Activated CD4-positive, alpha-beta T cell treated with anti-CD3 and anti-CD28 coated beads, Interleukin-2, amount 50 U/mL, for 4 hours (primary cell): ENCODE results near the gene FAM81A.
"Not testable (repeated sequence)": the region's sequence is repeated elsewhere in the genome, so short reads cannot be mapped to it uniquely, and the experiment has no call there.

Source experiments
- DNase-seq, 2 experiments: peaks; one replicate each; pipeline ENCODE4 v3.0.0-alpha.2; 2020

FAM81A gene

DNA sequence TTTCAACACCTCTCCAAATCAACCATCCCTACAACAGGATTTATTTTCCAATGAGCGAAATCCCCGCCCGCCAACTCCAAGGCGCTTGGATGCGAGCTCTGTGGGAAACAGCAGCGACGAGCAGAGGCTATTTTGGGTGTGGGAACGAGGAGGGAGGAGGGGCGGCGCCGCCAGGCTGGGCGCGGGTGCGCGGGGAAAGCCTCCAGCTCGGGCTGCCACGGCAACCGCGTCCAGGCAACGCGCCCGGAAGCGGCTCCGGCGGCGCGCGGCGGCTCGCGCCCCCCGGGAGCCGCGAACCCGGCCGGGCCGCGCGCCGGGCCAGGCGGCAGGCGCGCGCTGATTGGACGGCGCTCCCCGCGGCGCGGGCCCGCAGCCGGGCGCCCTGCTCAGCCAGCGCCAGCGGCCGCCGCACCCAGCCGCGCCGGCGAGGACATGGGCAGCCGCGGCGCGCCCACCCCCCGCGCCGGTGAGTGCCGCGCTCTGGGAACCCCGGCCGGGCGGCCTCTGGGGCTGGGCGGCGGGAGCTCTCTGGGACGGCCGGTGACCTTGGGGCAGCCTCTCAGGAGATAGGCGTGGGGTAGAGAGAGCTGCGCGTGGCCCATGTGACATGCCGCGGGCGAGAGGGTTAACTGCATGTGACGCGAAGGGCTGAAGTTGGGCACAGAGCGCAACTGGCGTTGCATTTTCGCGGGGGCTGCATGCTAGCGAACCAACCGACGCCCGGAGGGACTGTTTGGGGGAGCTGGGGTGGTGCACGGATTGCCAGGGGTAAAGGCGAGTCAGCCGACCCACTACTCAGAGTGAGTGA, at the start of gene FAM81A:
Gene FAM81A, plus strand, starts transcription at position 370 of the 808 bp plus-strand sequence. CDS start 20,441 bp downstream, outside the sequence.
- no peak for DNase-seq

DNA sequence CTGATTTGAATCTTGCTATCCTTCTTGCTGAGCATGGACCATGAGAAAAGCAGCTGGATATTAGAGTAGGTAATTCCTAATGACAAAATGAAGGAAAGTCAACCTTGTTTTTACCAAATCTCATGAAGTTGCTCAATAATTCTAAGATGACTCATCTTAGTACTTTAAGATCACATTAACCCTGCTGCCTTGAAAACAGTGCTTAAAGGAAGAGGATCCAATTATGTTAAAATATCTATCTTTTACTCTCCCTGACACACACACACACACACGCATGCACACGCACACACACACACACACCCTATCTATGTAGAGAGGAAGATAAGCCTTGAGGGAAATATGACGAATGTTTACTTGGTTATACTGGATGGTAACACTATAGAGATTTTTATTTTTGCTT, 49.3 kb upstream of the FAM81A start:
- DNase-seq, result no peak

DNA sequence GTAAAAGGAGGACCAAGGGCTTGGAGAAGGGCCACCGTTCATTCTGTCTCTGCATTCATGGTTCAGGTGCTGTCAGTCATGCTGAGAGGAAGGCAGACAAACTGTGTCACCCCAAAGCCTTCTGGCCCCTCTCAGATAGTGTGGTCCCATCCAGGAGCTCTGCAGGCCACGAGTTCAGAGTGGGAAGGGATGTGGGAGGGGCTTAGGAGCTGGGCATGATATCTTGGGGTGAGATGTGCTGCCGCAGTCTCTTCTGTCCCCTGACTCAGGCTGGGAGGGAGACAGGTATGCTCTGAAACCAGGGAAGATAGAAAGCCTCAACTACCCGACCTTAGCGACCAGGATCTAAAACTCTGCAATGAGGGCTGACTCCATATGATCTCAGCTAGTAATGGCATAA, 45.7 kb upstream of the FAM81A start:
- DNase-seq, result no peak

DNA sequence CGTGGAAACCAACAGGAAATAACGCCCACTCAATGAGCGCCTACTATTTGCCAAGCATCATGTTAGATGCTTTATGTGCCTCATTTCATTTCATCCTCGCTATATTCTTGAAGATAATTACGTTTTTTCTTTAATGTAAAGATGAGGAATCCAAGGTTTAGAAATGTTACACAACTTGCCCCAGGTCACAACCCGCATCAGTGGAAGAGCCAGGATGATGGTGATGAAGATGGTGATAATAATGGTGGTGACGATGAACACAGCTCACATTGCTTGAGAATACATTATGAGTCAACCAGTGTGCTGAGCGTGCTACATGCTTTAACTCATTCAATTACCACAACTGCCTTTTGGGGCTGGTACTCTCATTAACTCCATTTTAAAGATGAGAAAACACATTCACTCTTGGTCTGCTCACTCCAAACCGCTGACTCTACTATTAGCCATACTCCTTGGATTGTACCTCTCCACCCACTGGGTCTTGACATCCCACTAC, 43.8 kb upstream of the FAM81A start:
- no peak for DNase-seq

DNA sequence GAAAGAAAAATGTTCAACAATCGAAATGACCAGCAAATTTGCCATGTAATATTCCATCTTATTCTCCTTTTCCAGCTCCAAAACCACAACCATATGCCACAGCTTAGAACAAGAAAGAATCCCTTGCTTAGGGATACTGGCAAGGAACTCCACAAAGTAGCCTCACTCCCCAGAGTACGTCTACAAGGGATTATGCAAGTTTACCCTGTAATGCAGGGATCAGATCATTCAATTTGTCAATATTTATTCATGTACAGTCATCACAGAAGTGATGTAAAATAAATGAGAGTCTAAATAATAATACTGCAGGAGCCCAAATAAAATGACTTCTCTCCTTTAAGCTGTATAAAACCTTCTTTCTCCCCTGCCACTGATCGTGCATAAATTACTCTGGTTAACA, 41.8 kb upstream of the FAM81A start:
- no peak for DNase-seq

DNA sequence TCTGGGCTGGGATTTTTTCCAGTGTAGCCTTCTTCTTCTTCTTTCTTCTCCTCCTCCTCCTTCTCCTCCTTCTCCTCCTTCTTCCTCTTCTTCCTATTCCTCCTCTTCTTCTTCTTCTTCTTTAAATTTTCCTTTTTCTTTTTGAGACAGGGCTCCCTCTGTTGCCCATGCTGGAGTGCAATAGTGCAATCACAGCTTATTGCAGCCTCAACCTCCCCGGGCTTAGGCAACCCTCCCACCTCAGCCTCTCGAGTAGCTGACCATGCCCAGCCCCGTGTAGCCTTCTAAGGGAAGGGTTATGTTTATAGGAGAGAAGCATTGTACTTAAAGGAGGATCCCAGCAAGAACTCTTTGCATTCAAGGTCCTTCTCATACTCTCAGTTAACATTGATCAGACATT, 41.3 kb upstream of the FAM81A start:
- no peak for DNase-seq

DNA sequence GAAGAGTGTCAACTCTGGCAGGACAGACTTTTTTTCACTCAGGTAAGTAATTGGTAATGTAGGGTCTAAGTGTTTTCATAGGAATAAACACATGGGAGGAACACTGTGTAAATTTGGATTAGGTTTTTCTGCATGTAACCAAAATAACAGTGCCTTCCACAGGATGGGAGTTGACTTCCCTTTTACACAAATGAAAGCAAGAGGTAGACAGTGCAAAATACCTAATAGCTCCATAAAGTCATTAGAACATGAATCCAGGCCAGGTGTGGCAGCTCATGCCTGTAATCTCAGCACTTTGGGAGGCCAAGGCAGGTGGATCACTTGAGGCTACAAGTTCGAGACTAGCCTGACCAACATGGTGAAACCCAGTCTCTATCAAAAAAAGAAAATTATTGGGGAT, 39.8 kb upstream of the FAM81A start:
- DNase-seq, result no peak

DNA sequence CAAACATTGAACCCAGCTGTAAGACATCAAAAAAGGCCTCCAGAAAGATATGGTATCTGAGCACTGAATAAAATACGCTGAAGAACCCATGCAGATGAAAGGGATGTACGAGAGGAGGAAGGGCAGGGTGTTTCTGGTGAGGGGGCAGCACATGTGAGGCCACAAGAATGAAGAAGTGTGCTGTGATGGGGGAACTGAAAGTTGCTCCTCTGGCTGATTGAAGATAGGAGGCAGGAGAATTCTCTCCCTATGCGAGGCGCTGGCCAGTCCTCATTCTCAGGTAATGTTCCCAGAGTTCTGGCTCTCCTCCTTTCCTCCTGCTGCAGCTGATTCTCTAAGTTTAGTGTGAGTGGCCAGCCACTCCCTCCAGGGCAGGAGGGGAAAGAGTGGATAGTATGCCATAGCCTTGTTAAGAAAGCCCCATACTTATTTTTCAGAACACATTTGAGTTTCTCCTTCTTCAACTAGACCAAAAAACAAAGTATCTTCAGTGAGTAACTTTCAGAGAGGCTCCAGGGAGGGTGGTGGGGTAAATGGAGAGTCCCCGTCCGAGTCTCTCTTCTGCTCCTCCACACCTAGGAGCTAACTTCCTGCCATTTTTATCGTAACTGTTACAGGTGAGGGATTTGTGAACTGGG, 38.4 kb upstream of the FAM81A start:
- DNase-seq, result no peak

DNA sequence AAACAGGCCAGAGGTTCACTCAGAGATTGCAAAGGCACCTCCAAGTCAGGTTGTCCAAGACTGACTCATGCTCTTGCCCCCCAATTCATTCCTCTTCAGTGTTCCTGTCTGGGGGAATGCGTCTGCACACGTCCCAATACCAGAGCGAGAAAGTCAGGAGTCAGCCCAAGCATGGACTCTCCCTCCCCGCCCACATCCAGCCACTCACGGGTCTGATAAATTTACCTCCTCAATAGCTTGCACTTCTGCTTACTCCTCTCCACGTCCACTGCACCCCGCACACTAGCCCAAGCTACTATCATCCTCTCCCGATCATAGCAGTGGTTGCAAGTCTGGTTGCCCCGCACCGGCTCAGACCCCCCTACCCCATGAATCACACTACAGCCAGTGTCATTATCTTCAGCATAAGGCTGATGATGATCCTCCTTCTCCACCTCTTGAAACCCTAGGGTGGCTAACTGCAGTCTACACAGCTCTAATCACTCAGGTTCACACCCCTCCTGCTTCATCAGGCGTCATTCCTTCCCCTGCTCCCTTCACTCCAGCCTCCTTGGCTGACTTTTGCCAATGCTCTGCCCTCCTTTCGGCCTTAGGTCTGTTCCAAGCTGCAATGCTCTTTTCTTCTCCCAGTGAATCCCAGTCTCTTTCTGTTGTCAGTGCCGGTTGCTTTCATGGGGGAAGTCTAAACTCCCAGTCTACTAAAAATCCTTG, 37.7 kb upstream of the FAM81A start:
- no peak for DNase-seq

DNA sequence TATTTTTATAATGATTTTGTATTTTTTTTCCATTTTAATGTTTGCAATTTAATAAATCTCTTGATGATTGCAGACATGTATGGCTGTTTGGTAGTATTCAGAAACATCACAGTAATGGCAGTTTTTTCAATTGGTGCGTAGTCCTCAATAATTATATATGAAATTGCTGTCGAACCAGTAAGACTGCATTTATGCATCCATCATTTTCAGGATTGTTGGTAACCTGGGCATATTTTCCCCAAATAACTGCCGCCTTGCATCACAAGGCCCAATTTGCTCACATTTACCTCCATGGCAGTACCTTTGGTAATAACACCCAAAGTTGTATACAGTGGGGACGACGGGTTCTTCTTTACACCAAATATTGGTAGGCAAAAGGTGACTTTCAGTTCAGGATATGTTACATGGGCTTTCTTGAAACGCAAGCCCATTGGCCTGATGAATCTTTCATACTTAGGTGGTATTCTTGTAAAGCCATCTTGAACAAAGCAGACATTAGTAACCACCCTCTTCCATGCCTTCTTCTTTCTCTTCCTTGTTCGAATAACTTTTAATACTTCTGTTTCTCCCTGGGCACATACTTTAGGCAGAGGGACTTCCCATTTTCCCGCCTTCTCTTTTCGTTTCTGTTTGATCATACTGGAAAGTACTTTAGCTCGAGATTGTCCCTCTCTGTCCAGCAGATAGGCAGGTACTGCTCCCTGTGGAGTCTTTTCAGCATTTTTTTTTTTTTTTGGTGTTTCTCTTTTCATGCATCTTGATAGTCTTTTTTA, 36.7 kb upstream of the FAM81A start:
- not testable (repeated sequence) for DNase-seq

DNA sequence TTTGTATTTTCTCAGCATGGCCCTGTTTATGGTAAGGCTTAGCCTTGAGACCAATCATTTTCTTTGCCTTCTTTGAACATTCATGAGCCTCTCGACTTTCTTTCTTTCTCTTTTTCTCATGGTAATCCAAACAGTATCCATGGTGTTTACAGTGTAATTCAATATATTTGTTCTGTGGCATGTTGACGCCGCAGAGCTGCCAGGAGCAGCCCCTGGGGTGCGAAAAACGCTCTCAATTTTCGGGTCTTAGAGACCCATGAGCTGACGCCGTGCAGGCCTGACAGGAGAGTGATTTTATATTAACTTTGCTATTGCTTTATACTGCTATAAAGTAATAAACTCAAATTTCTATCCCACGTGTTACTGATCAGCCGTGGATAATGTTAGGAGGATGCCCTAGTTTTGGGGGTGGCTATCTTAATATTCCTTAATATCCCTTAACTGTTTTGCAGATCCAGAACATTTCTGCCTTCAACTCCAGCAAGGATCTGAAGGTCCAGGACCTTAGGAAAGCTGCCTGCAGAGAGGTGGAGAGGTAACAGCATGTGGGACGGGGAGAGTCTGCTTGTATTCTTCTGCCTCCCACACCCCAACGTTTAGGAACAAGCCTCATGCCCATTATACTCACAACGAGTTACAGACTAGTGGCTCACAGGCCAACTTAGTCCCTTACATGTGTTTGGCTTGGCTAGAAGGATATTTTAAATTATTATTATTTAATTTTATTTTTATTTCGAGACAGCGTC, 36.0 kb upstream of the FAM81A start:
- DNase-seq, result no peak

DNA sequence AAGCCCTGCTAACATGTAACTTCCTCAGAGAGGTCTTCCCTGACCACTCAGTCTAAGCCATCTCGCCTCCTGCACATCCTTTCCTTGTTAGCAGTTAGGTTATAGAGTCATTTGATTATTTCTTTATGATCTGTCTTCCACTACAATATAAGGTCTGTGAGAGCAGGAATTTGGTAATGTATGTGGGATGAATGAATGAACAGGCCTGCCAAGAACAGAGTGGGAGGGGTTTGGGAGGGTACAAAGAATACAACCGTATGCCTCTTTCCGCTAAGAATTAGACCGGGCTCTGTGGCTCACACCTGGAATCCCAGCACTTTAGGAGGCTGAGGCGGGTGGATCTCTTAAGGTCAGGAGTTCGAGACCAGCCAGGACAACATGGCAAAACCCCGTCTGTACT, 32.9 kb upstream of the FAM81A start:
- DNase-seq, result no peak

DNA sequence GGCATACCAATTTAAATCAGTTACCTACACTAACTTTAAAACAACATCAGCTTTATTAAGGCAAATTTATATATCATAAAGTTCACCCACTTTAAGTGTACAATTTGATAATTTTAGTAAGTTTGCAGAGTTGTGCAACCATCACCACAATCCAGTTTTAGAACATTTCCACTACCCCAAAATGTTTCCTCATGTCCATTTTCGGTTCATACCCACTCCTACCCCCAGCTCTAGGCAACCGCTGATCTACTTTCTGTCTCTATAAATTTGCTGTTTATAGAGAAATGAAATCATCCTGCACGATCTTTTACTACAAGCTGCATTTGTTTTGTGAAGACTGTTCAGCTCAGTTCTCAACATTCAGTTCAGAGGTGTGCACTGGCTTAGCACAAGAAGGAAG, 31.5 kb upstream of the FAM81A start:
- DNase-seq, result no peak

DNA sequence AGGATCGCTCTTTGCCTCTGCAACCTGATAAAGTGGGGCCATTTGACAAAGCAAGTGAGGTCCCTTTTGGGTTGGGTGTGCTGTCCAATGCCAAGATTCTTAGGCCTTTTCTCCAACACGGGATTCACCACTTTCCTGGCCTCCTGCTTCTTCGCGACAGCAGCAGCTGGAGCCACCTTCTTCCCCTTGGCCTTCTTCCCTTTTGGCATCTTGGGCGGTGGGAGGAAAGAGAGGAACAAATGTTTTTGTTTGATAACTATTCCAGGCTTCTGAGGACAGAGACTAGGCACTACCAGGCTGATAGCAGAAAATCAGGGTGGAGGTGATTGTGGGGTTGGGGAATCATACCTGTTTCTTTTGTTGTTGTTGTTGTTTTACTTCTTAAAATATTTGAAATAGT, 30.0 kb upstream of the FAM81A start:
- DNase-seq, result no peak

DNA sequence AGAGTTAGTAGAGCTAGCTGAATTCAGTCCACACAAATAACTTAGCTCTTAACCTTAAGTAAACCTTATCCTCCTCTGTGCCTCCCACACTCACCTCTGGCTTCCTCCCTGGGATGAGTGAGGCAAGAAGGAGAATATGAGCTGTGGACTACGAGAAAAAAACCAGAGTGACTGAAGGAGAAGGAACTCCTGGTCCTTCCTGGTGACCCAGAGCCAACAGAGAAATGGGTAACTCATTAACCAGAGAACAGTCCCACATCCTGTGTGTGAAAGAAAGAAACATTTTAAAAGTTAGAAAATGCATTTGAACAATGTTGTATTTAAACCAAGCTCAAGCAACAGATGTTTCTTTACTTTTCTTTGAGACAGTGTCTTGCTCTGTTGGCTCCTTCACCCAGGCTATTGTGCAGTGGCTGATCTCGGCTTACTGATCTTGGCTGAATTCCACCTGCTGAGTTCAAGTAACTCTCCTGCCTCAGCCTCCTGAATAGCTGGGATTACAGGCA, 27.5 kb upstream of the FAM81A start:
- DNase-seq, result no peak

DNA sequence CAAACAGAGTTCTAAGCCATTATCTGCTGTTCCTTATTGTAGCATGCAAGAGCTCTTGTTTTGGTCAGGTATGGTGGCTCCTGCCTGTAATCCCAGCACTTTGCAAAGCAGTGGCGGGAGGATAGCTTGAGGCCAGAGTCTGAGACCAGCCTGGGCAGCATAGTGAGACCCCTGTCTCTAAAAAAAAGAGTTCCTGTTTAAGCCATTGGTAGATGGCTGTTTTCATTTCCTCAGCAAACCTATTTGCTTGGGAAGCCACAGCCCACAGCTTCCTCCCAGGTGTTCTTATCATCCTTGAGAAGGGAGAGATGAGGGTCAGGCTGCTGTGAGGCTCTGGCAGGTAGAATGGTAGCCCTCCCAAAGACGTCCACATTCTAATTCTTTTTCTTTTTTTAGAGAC, 24.4 kb upstream of the FAM81A start:
- no peak for DNase-seq

DNA sequence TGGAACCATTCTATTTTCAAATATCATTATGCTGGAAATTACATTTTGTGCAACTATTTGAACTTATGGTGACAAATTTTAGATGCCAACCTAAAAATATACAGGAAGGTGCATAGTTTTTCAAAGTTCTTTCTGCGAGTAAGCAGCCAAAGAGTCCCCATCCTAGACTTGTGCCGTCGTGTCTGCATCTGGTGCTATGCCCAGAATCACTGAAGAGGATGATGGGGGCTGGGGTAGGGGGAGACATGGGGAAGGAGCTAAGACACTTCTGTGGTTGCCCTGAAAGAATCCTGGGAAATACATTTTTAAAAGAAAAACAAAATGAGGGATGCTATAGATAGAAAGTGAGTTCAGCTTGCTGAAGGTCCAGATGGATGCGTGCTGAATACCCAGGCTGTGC, 21.2 kb upstream of the FAM81A start:
- no peak for DNase-seq

DNA sequence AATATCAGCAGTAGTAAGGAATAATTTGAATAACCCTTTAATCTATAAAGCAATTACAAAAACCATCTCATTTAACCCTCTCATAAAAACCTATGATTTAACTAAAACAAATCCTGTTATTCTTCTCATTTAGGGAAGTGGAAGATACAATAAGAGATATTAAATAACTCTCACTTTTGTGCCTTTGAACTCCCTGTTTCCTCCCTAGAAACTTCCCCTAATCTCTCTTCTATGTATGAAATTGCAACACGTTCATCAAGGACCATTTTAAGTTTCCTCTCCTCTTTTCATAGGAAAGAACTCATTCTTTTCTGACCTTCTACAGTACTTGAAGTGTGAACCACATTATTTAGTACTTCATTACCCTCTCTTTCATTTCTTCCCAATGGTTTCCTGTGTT, 18.8 kb upstream of the FAM81A start:
- no peak for DNase-seq

DNA sequence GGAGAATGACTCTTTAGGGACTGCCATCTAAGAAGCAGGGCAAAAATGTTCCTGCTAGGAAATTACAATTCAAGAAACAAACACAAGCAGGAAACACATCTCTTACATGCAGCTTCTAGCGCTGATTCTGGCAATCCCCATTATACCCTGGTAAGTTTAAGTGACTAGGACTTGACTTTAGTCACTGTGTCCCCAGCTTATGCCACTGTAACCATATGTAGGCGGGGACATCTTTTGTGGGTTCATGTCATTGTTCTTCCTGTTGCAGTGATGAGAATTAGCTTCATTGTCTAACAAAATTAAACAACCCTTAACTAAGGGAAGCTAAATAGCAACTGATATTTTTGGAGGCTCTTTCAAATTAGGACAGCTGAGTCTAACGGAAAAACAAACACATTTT, 17.9 kb upstream of the FAM81A start:
- no peak for DNase-seq

DNA sequence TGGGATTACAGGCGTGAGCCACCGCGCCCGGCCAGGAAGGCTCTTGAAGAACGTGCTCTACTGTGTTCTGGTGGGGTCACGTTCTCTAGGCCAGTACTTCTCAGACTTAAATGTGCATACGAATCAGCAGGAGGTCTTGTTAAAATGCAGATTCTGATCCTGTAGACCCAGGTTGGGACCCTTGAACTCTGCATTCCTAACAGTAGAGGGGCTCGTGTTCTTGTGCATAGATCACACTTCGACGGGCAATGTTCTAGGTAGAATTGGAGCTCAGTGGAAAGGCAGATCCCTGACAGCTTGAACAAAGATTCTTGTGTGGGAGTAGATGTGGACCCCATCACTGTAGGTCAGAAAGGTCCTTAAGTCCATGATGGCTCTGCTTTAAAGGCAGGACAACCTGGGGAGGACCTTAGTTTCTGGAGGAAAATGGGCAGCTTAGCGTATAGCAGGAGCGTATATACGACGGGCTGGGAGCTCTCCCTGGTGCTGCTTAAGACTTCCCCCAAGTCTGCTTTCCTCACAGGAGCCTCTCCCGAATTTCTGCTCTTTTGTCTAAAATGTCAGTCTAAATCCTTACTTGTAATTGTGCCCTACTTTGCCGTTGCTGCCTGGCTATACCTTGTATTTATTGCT, 16.9 kb upstream of the FAM81A start:
- no peak for DNase-seq

DNA sequence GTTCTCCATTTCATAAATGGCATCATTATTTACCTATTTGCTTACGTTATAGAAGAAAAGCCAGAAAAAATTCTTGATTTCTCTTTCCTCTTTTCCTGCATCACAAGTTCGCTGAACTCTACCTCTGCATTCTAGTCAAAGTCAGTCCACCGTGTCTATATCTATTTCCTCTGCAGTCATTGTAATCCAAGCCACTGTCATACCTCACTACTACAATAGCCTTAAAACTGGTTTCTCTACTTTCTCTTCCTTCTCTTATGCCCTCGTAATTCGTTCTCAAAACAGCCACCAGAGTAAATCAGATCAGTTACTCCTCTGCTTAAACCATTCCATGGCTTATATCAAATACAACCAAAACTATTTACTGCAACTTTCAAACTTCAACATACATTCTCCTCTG, 13.4 kb upstream of the FAM81A start:
- DNase-seq, result no peak

DNA sequence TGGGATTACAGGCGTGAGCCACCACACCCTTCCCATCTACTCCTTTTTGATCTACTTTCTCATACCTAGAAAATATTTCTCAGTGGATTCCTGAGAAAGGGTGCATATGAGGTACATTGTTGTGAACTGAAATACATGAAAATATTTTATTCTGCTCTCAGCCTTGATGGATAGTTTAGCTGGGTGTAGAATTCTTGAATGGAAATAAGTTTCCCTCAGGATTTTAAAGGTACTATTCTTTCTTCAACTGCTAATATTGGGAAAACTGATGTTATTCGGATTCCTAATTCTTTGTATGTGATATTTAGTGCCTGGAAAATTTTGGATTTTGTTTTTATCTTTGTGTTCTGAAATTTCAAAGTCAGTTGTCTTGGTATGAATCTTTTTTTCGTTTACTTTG, 9.1 kb upstream of the FAM81A start:
- DNase-seq, result not testable (repeated sequence)
